Trophoblast cell (in vitro differentiated cells and primary cell): Measurements from ENCODE around the gene PAX3.

Source experiments
- DNase-seq, 2 donors: peaks; one replicate each; pipeline ENCODE4 v3.0.0-alpha.2; 2016
- H2AFZ ChIP-seq: 2 replicates; pipeline ENCODE4 v1.6.1; 2013; ENCODE audit warnings: low read length, moderate library complexity, mild to moderate bottlenecking; ENCODE audit not compliant: insufficient read depth, poor library complexity
- H2AK5ac ChIP-seq: 2 replicates; pipeline ENCODE4 v1.6.1; 2013; ENCODE audit warnings: mild to moderate bottlenecking, low read length
- H2BK120ac ChIP-seq: 2 replicates; pipeline ENCODE4 v1.6.1; 2013; ENCODE audit warnings: low read length, mild to moderate bottlenecking, moderate library complexity; ENCODE audit not compliant: insufficient read depth, poor library complexity
- H2BK12ac ChIP-seq: 2 replicates; pipeline ENCODE4 v1.6.1; 2013; ENCODE audit warnings: mild to moderate bottlenecking, low read length, moderate library complexity
- H2BK5ac ChIP-seq: 2 replicates; pipeline ENCODE4 v1.6.1; 2013; ENCODE audit warnings: low read length, low read depth, moderate library complexity, mild to moderate bottlenecking; ENCODE audit not compliant: poor library complexity
- H3K14ac ChIP-seq: 2 replicates; pipeline ENCODE4 v1.6.1; 2013; ENCODE audit warnings: mild to moderate bottlenecking, low read length
- H3K18ac ChIP-seq: 2 replicates; pipeline ENCODE4 v1.6.1; 2013; ENCODE audit warnings: mild to moderate bottlenecking, low read length
- H3K23ac ChIP-seq: 2 replicates; pipeline ENCODE4 v1.6.1; 2013; ENCODE audit warnings: low read length
- H3K27ac ChIP-seq: 2 replicates; pipeline ENCODE4 v1.5.1; 2013; ENCODE audit warnings: low read depth, mild to moderate bottlenecking, inconsistent platforms, low read length, moderate library complexity
- H3K27me3 ChIP-seq: 2 replicates; pipeline ENCODE4 v1.6.1; 2013; ENCODE audit warnings: inconsistent platforms, mild to moderate bottlenecking, low read length, moderate library complexity; ENCODE audit not compliant: insufficient read depth
- H3K36me3 ChIP-seq, 2 experiments: 1 replicate in 1 of 2; 2 replicates in 1 of 2; pipeline ENCODE4 v1.6.1; 2013; ENCODE audit warnings: low read length in 2 of 2, mild to moderate bottlenecking in 2 of 2, moderate library complexity in 1 of 2; ENCODE audit not compliant: insufficient read depth in 2 of 2, control insufficient read depth in 1 of 2
- H3K4ac ChIP-seq: 2 replicates; pipeline ENCODE4 v1.6.1; 2013; ENCODE audit warnings: low read depth, mild to moderate bottlenecking, low read length, moderate library complexity
- H3K4me1 ChIP-seq, 2 experiments: 1 replicate in 1 of 2; 2 replicates in 1 of 2; pipeline ENCODE4 v1.6.1; 2013; ENCODE audit warnings: low read length in 2 of 2, mild to moderate bottlenecking in 2 of 2, moderate library complexity in 1 of 2; ENCODE audit not compliant: insufficient read depth in 2 of 2, control insufficient read depth in 1 of 2
- H3K4me2 ChIP-seq: 2 replicates; pipeline ENCODE4 v1.6.1; 2013; ENCODE audit warnings: inconsistent platforms, mild to moderate bottlenecking, low read length, moderate library complexity
- H3K4me3 ChIP-seq: 2 replicates; pipeline ENCODE4 v1.5.1; 2013; ENCODE audit warnings: mild to moderate bottlenecking, low read depth, low read length, inconsistent platforms
- H3K79me1 ChIP-seq: one replicate; pipeline ENCODE4 v1.6.1; 2013; ENCODE audit warnings: low read length
- H3K79me2 ChIP-seq: 2 replicates; pipeline ENCODE4 v1.6.1; 2013; ENCODE audit warnings: low read length, mild to moderate bottlenecking; ENCODE audit not compliant: control insufficient read depth, insufficient read depth, poor library complexity
- H3K9ac ChIP-seq: 2 replicates; pipeline ENCODE4 v1.6.1; 2013; ENCODE audit warnings: mild to moderate bottlenecking, low read length
- H3K9me3 ChIP-seq: 2 replicates; pipeline ENCODE4 v1.6.1; 2013; ENCODE audit warnings: low read depth, mild to moderate bottlenecking, control low read depth, inconsistent platforms, low read length; ENCODE audit not compliant: insufficient read depth
- H4K12ac ChIP-seq: 2 replicates; pipeline ENCODE4 v1.6.1; 2013; ENCODE audit warnings: low read depth, mild to moderate bottlenecking, low read length, moderate library complexity
- H4K8ac ChIP-seq: 2 replicates; pipeline ENCODE4 v1.6.1; 2013; ENCODE audit warnings: low read depth, mild to moderate bottlenecking, low read length, moderate library complexity
- H4K91ac ChIP-seq: one replicate; pipeline ENCODE4 v1.6.1; 2013; ENCODE audit warnings: low read depth, mild to moderate bottlenecking, low read length, moderate library complexity
- WGBS: extraction: QIAGEN DNeasy Blood & Tissue Kit; methylation state at CpG from one replicate; pipeline ENCODE4 v1.1.7; 2013; ENCODE audit warnings: missing lambda C conversion rate; ENCODE audit not compliant: insufficient read length, insufficient coverage; ENCODE audit errors: extremely low coverage; 5-methylcytosine and 5-hydroxymethylcytosine counted together

PAX3 gene

GRCh38 chr2:222268311-222268990 lies 30.3 kb downstream of the PAX3 start:
- Histone ChIP-seq H3K14ac (no peak overlapping the region), H3K27ac (no peak overlapping the region), H3K9ac (no peak overlapping the region), H2BK120ac (no peak overlapping the region), H2AK5ac (no peak overlapping the region), H4K91ac (no peak overlapping the region), H3K23ac (no peak overlapping the region), H4K12ac (no peak overlapping the region), H3K9me3 (no peaks in the 10 kb centered on the region), H3K4me2 (no peak overlapping the region), H3K79me1 (no peaks in the 10 kb centered on the region), H3K18ac (no peak overlapping the region), H4K8ac (no peak overlapping the region), H3K27me3 (peaks cover 2% of the 10 kb centered on the region), H2BK12ac (no peak overlapping the region), H3K4ac (no peak overlapping the region), H2AFZ (no peak overlapping the region), H3K4me1 (peaks cover 0 to 2% of the 10 kb centered on the region in 2 experiments), H3K79me2 (no peaks in the 10 kb centered on the region), H3K36me3 (no peaks in the 10 kb centered on the region), H3K4me3 (no peak overlapping the region), H2BK5ac (no peak overlapping the region)
- DNase-seq, result no peak
- WGBS, result no CpG with 5 or more reads among the region's 16 CpGs

GRCh38 chr2:222264791-222265320 lies 33.9 kb downstream of the PAX3 start:
- H3K4me1 ChIP-seq, result peaks cover 0 to 2% of the 10 kb centered on the region in 2 experiments
- H4K12ac ChIP-seq, result no peak overlapping the region
- H3K27ac ChIP-seq, result no peak overlapping the region
- H4K91ac ChIP-seq, result no peak overlapping the region
- DNase-seq, result no peak
- H3K4me3 ChIP-seq, result no peak overlapping the region
- H3K27me3 ChIP-seq, result peaks cover 2% of the 10 kb centered on the region
- H3K18ac ChIP-seq, result no peak overlapping the region
- no peak overlapping the region for H4K8ac ChIP-seq
- H2BK5ac ChIP-seq, result no peak overlapping the region
- H2AFZ ChIP-seq, result no peak overlapping the region
- no peak overlapping the region for H3K23ac ChIP-seq
- no peak overlapping the region for H3K14ac ChIP-seq
- H2BK12ac ChIP-seq, result no peak overlapping the region
- no peak overlapping the region for H3K4ac ChIP-seq
- no peak overlapping the region for H3K4me2 ChIP-seq
- no peak overlapping the region for H2AK5ac ChIP-seq
- WGBS, result no CpG with 5 or more reads among the region's 4 CpGs
- H3K79me1 ChIP-seq, result no peaks in the 10 kb centered on the region
- H3K9me3 ChIP-seq, result no peaks in the 10 kb centered on the region
- H3K36me3 ChIP-seq, result no peaks in the 10 kb centered on the region
- no peak overlapping the region for H2BK120ac ChIP-seq
- no peak overlapping the region for H3K9ac ChIP-seq
- H3K79me2 ChIP-seq, result no peaks in the 10 kb centered on the region

GRCh38 chr2:222261504-222261903 lies 37.3 kb downstream of the PAX3 start:
- no peaks in the 10 kb centered on the region for H3K79me2 ChIP-seq
- no peak overlapping the region for H2BK120ac ChIP-seq
- peaks cover 0 to 2% of the 10 kb centered on the region in 2 experiments for H3K4me1 ChIP-seq
- H3K27ac ChIP-seq, result no peak overlapping the region
- no peak overlapping the region for H3K4ac ChIP-seq
- H4K8ac ChIP-seq, result no peak overlapping the region
- no peak overlapping the region for H3K14ac ChIP-seq
- no peak overlapping the region for H3K9ac ChIP-seq
- no peak overlapping the region for H3K23ac ChIP-seq
- H4K12ac ChIP-seq, result no peak overlapping the region
- WGBS, result no CpG with 5 or more reads among the region's 2 CpGs
- H2BK5ac ChIP-seq, result no peak overlapping the region
- no peak overlapping the region for H3K4me3 ChIP-seq
- H2BK12ac ChIP-seq, result no peak overlapping the region
- H3K18ac ChIP-seq, result no peak overlapping the region
- no peaks in the 10 kb centered on the region for H3K9me3 ChIP-seq
- no peak overlapping the region for H4K91ac ChIP-seq
- no peak for DNase-seq
- no peaks in the 10 kb centered on the region for H3K79me1 ChIP-seq
- no peaks in the 10 kb centered on the region for H3K36me3 ChIP-seq
- peaks cover 2% of the 10 kb centered on the region for H3K27me3 ChIP-seq
- no peak overlapping the region for H2AFZ ChIP-seq
- no peak overlapping the region for H2AK5ac ChIP-seq
- no peak overlapping the region for H3K4me2 ChIP-seq

GRCh38 chr2:222257645-222258044 lies 41.2 kb downstream of the PAX3 start:
- Histone ChIP-seq H3K23ac (no peak overlapping the region), H2BK12ac (no peak overlapping the region), H3K4me2 (no peak overlapping the region), H2AK5ac (no peak overlapping the region), H3K9ac (no peak overlapping the region), H3K14ac (no peak overlapping the region), H3K4me3 (no peak overlapping the region), H4K91ac (no peak overlapping the region), H2AFZ (no peak overlapping the region), H3K79me1 (no peaks in the 10 kb centered on the region), H2BK120ac (no peak overlapping the region), H2BK5ac (no peak overlapping the region), H3K27ac (no peak overlapping the region), H3K27me3 (no peaks in the 10 kb centered on the region), H3K79me2 (no peaks in the 10 kb centered on the region), H3K36me3 (no peaks in the 10 kb centered on the region), H3K4ac (no peak overlapping the region), H3K18ac (no peak overlapping the region), H3K4me1 (no peaks in the 10 kb centered on the region), H4K12ac (no peak overlapping the region), H4K8ac (no peak overlapping the region), H3K9me3 (no peaks in the 10 kb centered on the region)
- no peak for DNase-seq
- WGBS, result no CpG with 5 or more reads among the region's 6 CpGs
